Mesothelial cell of epicardium (in vitro differentiated cells): ENCODE measurements around the gene NRN1. TPM values are rescaled to one million over a fixed set of nuclear protein-coding genes. Genes with fewer than 3 reads are reported as not detected.

Source experiments
- DNase-seq, 2 experiments: peaks; one replicate each; pipeline ENCODE4 v3.0.0; 2021; ENCODE audit warnings: low spot score in 2 of 2; ENCODE audit not compliant: unreplicated experiment in 2 of 2
- H3K27ac Mint-ChIP-seq: 2 replicates; pipeline ENCODE4 v1.8.0; 2021; ENCODE audit warnings: mixed read lengths
- H3K27me3 Mint-ChIP-seq: 2 replicates; pipeline ENCODE4 v1.8.0; 2021; ENCODE audit warnings: low read depth, mixed read lengths
- H3K36me3 Mint-ChIP-seq: 2 replicates; pipeline ENCODE4 v1.8.0; 2021; ENCODE audit warnings: mixed read lengths
- H3K4me1 Mint-ChIP-seq: 2 replicates; pipeline ENCODE4 v1.8.0; 2021; ENCODE audit warnings: mixed read lengths
- H3K4me3 Mint-ChIP-seq: 2 replicates; pipeline ENCODE4 v1.8.0; 2021; ENCODE audit warnings: mild to moderate bottlenecking, moderate library complexity, mixed read lengths
- H3K9me3 Mint-ChIP-seq: 2 replicates; pipeline ENCODE4 v1.8.0; 2021; ENCODE audit warnings: mixed read lengths
- total RNA-seq: library from RNA; stranded (reverse); gene quantifications from 3 replicates; pipeline ENCODE4 v1.2.1, GENCODE V29; 2021
- TF ChIP-seq, protein P1 (sequence below): fragments of 200-600 bp; sonication (generic); IDR thresholded peaks from one replicate; pipeline ENCODE4 v1.5.0; 2021; ENCODE audit warnings: antibody characterized with exemption; ENCODE audit not compliant: unreplicated experiment

The NRN1 gene
- total RNA-seq, 1 donor from 2014 or later: not detected

GRCh38 chr6:5961836-5962235 is 44.9 kb downstream of the NRN1 start:
- TF ChIP-seq, protein P1, sequence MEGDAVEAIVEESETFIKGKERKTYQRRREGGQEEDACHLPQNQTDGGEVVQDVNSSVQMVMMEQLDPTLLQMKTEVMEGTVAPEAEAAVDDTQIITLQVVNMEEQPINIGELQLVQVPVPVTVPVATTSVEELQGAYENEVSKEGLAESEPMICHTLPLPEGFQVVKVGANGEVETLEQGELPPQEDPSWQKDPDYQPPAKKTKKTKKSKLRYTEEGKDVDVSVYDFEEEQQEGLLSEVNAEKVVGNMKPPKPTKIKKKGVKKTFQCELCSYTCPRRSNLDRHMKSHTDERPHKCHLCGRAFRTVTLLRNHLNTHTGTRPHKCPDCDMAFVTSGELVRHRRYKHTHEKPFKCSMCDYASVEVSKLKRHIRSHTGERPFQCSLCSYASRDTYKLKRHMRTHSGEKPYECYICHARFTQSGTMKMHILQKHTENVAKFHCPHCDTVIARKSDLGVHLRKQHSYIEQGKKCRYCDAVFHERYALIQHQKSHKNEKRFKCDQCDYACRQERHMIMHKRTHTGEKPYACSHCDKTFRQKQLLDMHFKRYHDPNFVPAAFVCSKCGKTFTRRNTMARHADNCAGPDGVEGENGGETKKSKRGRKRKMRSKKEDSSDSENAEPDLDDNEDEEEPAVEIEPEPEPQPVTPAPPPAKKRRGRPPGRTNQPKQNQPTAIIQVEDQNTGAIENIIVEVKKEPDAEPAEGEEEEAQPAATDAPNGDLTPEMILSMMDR: no peak
- Mint-ChIP-seq H3K9me3 (no peaks in the 10 kb centered on the region), H3K4me1 (no peaks in the 10 kb centered on the region), H3K27me3 (peaks cover 57% of the 10 kb centered on the region), H3K36me3 (no peaks in the 10 kb centered on the region), H3K27ac (no peak overlapping the region), H3K4me3 (no peak overlapping the region)
- no peak for DNase-seq

GRCh38 chr6:5960456-5960855 is 46.3 kb downstream of the NRN1 start:
- no peak overlapping the region for H3K4me3 Mint-ChIP-seq
- no peaks in the 10 kb centered on the region for H3K9me3 Mint-ChIP-seq
- TF ChIP-seq, protein P1: no peak
- H3K36me3 Mint-ChIP-seq: no peaks in the 10 kb centered on the region
- peaks cover 54% of the 10 kb centered on the region for H3K27me3 Mint-ChIP-seq
- H3K4me1 Mint-ChIP-seq: no peaks in the 10 kb centered on the region
- no peak for DNase-seq
- H3K27ac Mint-ChIP-seq: no peak overlapping the region

DNA sequence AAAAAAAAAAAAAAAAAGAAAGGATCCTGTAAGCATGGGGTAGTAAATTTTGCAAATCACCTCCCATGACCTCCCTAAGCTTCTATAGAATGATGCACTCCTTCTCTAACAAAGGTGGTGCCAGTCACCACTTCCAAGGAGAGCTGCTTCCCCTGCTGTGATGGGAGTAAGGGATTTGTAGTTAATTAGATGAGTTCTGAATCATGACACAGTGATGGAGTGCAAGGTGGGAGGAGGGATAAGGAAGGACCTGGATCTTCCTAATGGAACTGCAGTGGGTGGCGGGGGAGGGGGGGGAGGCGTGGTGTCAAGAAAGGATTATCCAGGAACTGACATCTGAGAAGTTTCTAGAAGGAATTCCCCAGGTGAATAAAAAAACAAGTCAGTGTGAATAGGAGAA is 47.8 kb downstream of the NRN1 start:
- no peaks in the 10 kb centered on the region for H3K4me1 Mint-ChIP-seq
- TF ChIP-seq, protein P1: no peak
- no peak overlapping the region for H3K27ac Mint-ChIP-seq
- H3K36me3 Mint-ChIP-seq: no peaks in the 10 kb centered on the region
- DNase-seq: no peak
- no peaks in the 10 kb centered on the region for H3K9me3 Mint-ChIP-seq
- no peak overlapping the region for H3K4me3 Mint-ChIP-seq
- peaks cover 60% of the 10 kb centered on the region for H3K27me3 Mint-ChIP-seq

DNA sequence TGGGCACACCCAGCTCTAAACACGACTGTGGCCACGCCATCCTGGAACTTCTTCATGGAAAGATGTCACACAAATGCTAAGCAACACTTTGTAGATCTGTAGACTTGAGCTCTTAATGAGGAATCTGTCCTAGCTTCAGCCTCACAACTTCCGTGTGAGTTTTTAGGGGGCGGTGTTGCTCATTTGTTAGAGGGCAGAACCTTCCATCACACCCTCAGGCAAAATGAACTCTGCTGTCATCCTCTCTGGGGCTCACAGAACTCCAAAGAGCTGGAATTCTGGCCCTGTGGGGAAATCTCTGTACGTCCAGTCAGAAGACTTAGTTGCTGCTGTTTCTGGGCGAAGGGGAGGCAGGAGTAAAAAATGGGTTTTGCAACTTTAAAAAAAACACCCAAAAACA is 49.8 kb downstream of the NRN1 start:
- Mint-ChIP-seq H3K36me3 (no peaks in the 10 kb centered on the region), H3K4me3 (no peak overlapping the region), H3K27ac (no peak overlapping the region), H3K4me1 (no peaks in the 10 kb centered on the region), H3K27me3 (peaks cover 68% of the 10 kb centered on the region), H3K9me3 (no peaks in the 10 kb centered on the region)
- no peak for DNase-seq
- TF ChIP-seq, protein P1: no peak

DNA sequence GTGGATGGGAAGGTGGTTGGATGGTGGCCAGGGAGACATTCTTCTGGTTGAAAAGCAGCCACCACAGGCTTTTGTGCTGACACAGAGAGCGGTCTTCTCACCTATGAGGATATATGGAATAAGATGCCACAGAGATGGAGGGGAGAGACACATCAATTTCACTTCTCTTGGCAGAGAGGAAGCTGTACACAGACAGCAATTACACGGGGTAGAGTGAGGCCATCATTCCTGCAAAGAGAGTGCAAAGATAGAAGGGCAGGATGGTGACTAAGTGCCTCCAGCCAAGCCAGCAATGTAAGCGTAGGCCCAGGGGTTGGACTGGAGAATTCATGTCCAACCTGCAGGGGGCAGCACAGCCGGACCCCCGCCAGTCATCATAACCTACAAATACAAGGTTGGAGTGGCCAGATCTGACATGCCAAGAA is 56.4 kb downstream of the NRN1 start:
- peaks cover 67% of the 10 kb centered on the region for H3K27me3 Mint-ChIP-seq
- H3K4me3 Mint-ChIP-seq: no peak overlapping the region
- TF ChIP-seq, protein P1: no peak
- no peaks in the 10 kb centered on the region for H3K36me3 Mint-ChIP-seq
- DNase-seq: no peak
- H3K4me1 Mint-ChIP-seq: no peaks in the 10 kb centered on the region
- H3K9me3 Mint-ChIP-seq: no peaks in the 10 kb centered on the region
- H3K27ac Mint-ChIP-seq: no peak overlapping the region
